Psoas muscle (tissue), 8 donors: Measurements from ENCODE around the gene CHD2. TPM values are rescaled to one million over a fixed set of nuclear protein-coding genes. Genes with fewer than 3 reads are reported as not detected.
A peak's percentile ranks its signal among the peaks of the same experiment; 100 is the strongest.

ENCODE experiments used
- ATAC-seq, 4 donors: fragments of 200-7000 bp; cut with Tn5 transposase; one replicate each; pipeline ENCODE4 v1.9.1; 2020; ENCODE audit warnings: moderate library complexity in 3 of 4, mild to moderate bottlenecking in 2 of 4
- DNase-seq, 2 donors: peaks; one replicate each; pipeline ENCODE4 v3.0.0-alpha.2; 2020
- H3K27ac ChIP-seq: fragments of 200-600 bp; one replicate; pipeline ENCODE4 v1.8.0; 2022
- H3K27me3 ChIP-seq, 3 donors: fragments of 200-600 bp in 1 of 3; one replicate each; pipeline versions ENCODE4 v1.6.1 to v1.8.0; 2013 to 2022; ENCODE audit warnings: low read length in 2 of 3, mild to moderate bottlenecking in 2 of 3, moderate library complexity in 1 of 3; ENCODE audit not compliant: insufficient read depth in 3 of 3
- H3K36me3 ChIP-seq, 2 donors: fragments of 200-600 bp in 1 of 2; one replicate each; pipeline versions ENCODE4 v1.6.1 to v1.8.0; 2013 to 2022; ENCODE audit warnings: low read depth in 1 of 2, mild to moderate bottlenecking in 1 of 2, moderate library complexity in 1 of 2; ENCODE audit not compliant: insufficient read depth in 1 of 2
- H3K4me1 ChIP-seq: fragments of 200-600 bp; one replicate; pipeline ENCODE4 v1.8.0; 2022
- H3K4me3 ChIP-seq: fragments of 200-600 bp; one replicate; pipeline ENCODE4 v1.8.0; 2022; ENCODE audit warnings: mild to moderate bottlenecking
- H3K9me3 ChIP-seq: fragments of 200-600 bp; one replicate; pipeline ENCODE4 v1.8.0; 2022
- CTCF ChIP-seq: fragments of 200-600 bp; IDR thresholded peaks from one replicate; pipeline ENCODE4 v1.8.0; 2022; ENCODE audit warnings: antibody characterized with exemption
- WGBS, 3 donors: extraction: QIAGEN DNeasy Blood & Tissue Kit; methylation state at CpG; one replicate each; pipeline versions ENCODE4 v1.1.6 to v1.1.7; 2013; 5-methylcytosine and 5-hydroxymethylcytosine counted together
- intact Hi-C, 2 donors: fragments of 100-400 bp; cut with DNase I; formaldehyde crosslinking; loops; one replicate each; pipeline versions ENCODE4 v1.11.0 to v1.14.2; 2022
- polyA plus RNA-seq, 3 donors: library from polyadenylated mRNA; stranded (reverse); fragments of 200-250 nt; gene quantifications; one replicate each; pipeline ENCODE4 v1.2.3, GENCODE V29; 2013
- total RNA-seq, 4 donors: library from RNA; stranded (reverse); fragmentation: NEBNext Ultra II Directional in 2 of 4; extraction: Animal tissue kit (Norgen Biotek cat#: 25700) in 2 of 4; gene quantifications; one replicate each; pipeline versions ENCODE4 v1.2.1 to v1.2.4, GENCODE V29; 2021 to 2023
- donor health status: healthy with polysubstance abuse.
- donor health status: DM: no; HTN: no; CAD: no; lungs with moderate emphysema.
- donor health status: Bipolar disorder and iron deficiency.
- donor health status: healthy.
- donor health status: DM: yes; HTN: yes; CAD: no.
- donor health status: DM: no; HTN: no; CAD: no.
- donor health status: DM: no; HTN: no; CAD: no.
- donor health status: DM: yes; HTN: yes; CAD: no.

The CHD2 gene
- total and polyA plus RNA-seq, 7 donors = 11.1 to 53.0 (median 40.9) TPM

- H3K4me1 ChIP-seq = peaks cover 74% of the 10 kb centered on the region
- H3K27ac ChIP-seq = peak overlapping the region; percentile 67
- DNase-seq = no peak
- no peaks in the 10 kb centered on the region for H3K9me3 ChIP-seq
- peaks cover 11 to 88% of the 10 kb centered on the region in 2 donors for H3K36me3 ChIP-seq
- intact Hi-C loops = loop anchor here in 1 of 2 donors (5.0 kb wide), 1 partner anchor 182 kb away; no protein-coding TSS in a partner anchor
- peak; percentile 41 to 55 (median 52) for ATAC-seq
- H3K4me3 ChIP-seq = no peak overlapping the region
- no peaks in the 10 kb centered on the region for H3K27me3 ChIP-seq
- WGBS, 3 donors = 49 to 75% (median 58%) methylated on average over 5 of the region's 5 CpGs
- TF ChIP-seq CTCF = no peak
These were observed 79.0 kb downstream of the CHD2 start for GRCh38 chr15:92979011-92979701.

- Histone ChIP-seq H3K4me1 (peaks cover 62% of the 10 kb centered on the region), H3K4me3 (no peak overlapping the region), H3K36me3 (peaks cover 14 to 90% of the 10 kb centered on the region in 2 donors), H3K27me3 (no peaks in the 10 kb centered on the region), H3K9me3 (no peaks in the 10 kb centered on the region), H3K27ac (peak overlapping the region; percentile 67)
- no peak for ATAC-seq
- TF ChIP-seq CTCF = no peak
- no peak for DNase-seq
- 84 to 92% (median 89%) methylated on average over 8 of the region's 8 CpGs for WGBS, 3 donors
- intact Hi-C loops = no loop called here
These were observed 81.2 kb downstream of the CHD2 start for GRCh38 chr15:92981333-92981732.

- 86 to 88% (median 86%) methylated on average over 4 of the region's 4 CpGs for WGBS, 3 donors
- H3K9me3 ChIP-seq = no peaks in the 10 kb centered on the region
- intact Hi-C loops = no loop called here
- H3K36me3 ChIP-seq = peaks cover 10 to 100% of the 10 kb centered on the region in 2 donors
- ATAC-seq (no peak), DNase-seq (no peak)
- TF ChIP-seq CTCF = no peak
- H3K27ac ChIP-seq = peak overlapping the region; percentile 25
- no peaks in the 10 kb centered on the region for H3K27me3 ChIP-seq
- no peak overlapping the region for H3K4me3 ChIP-seq
- peaks cover 35% of the 10 kb centered on the region for H3K4me1 ChIP-seq
These were observed 84.0 kb downstream of the CHD2 start for GRCh38 chr15:92984161-92984560.

GRCh38 chr15:92989470-92989869, 89.3 kb downstream of the CHD2 start:
- DNase-seq = no peak
- ATAC-seq = peak in 3 of 4 donors; percentile 21 to 26 (median 23)
- peak overlapping the region; percentile 34 for H3K27ac ChIP-seq
- TF ChIP-seq CTCF = no peak
- H3K4me1 ChIP-seq = peaks cover 24% of the 10 kb centered on the region
- 76 to 84% (median 76%) methylated on average over 2 of the region's 2 CpGs for WGBS, 3 donors
- intact Hi-C loops = no loop called here
- peaks cover 17 to 99% of the 10 kb centered on the region in 2 donors for H3K36me3 ChIP-seq
- no peaks in the 10 kb centered on the region for H3K27me3 ChIP-seq
- no peak overlapping the region for H3K4me3 ChIP-seq
- no peaks in the 10 kb centered on the region for H3K9me3 ChIP-seq
